Measurements from ENCODE around the gene C1orf210.

C1orf210 gene

GRCh38 chr1:43293176-43293575 lies 7.8 kb upstream of the C1orf210 start:
- no peak for DNase-seq

GRCh38 chr1:43292679-43293078 lies 7.3 kb upstream of the C1orf210 start:
- no peak for DNase-seq

- no peak for DNase-seq
Observed at GRCh38 chr1:43292216-43292615, 6.8 kb upstream of the C1orf210 start.

- DNase-seq = no peak
Observed at GRCh38 chr1:43288785-43289706, 3.7 kb upstream of the C1orf210 start.

- no peak for DNase-seq
Observed at GRCh38 chr1:43288058-43288784, 2.8 kb upstream of the C1orf210 start.

- no peak for DNase-seq
Observed at GRCh38 chr1:43286533-43286932, 1.2 kb upstream of the C1orf210 start.

GRCh38 chr1:43286115-43286514 lies 734 bp upstream of the C1orf210 start:
- DNase-seq = no peak

- no peak for DNase-seq
Observed at GRCh38 chr1:43284546-43285110, 753 bp downstream of the C1orf210 start.

GRCh38 chr1:43284065-43284464 lies 1.3 kb downstream of the C1orf210 start:
- DNase-seq = no peak

- DNase-seq = no peak
Observed at GRCh38 chr1:43282220-43283195, 2.9 kb downstream of the C1orf210 start.

- DNase-seq = no peak
Observed at GRCh38 chr1:43280692-43281091, 4.7 kb downstream of the C1orf210 start.

GRCh38 chr1:43279666-43280065 lies 5.7 kb downstream of the C1orf210 start:
- DNase-seq = no peak

GRCh38 chr1:43279161-43279560 lies 6.2 kb downstream of the C1orf210 start:
- DNase-seq = no peak

GRCh38 chr1:43277116-43277876 lies 8.1 kb downstream of the C1orf210 start:
- DNase-seq = no peak

- no peak for DNase-seq
Observed at GRCh38 chr1:43276673-43277072, 8.7 kb downstream of the C1orf210 start.

- DNase-seq = no peak
Observed at GRCh38 chr1:43275826-43276620, 9.4 kb downstream of the C1orf210 start.

- DNase-seq = no peak
Observed at GRCh38 chr1:43274804-43275180, 10.6 kb downstream of the C1orf210 start.

GRCh38 chr1:43274125-43274803 lies 11.1 kb downstream of the C1orf210 start:
- no peak for DNase-seq

- DNase-seq = no peak
Observed at GRCh38 chr1:43273708-43274107, 11.7 kb downstream of the C1orf210 start.
